Fibroblast of skin of right quadriceps (primary cell): ENCODE measurements around the gene ITFG1.
"Not testable (repeated sequence)": the region's sequence is repeated elsewhere in the genome, so short reads cannot be mapped to it uniquely, and the experiment has no call there.

Experiments
- DNase-seq: peaks from one replicate; pipeline ENCODE4 v3.0.0-alpha.2; 2013

Gene ITFG1

DNA sequence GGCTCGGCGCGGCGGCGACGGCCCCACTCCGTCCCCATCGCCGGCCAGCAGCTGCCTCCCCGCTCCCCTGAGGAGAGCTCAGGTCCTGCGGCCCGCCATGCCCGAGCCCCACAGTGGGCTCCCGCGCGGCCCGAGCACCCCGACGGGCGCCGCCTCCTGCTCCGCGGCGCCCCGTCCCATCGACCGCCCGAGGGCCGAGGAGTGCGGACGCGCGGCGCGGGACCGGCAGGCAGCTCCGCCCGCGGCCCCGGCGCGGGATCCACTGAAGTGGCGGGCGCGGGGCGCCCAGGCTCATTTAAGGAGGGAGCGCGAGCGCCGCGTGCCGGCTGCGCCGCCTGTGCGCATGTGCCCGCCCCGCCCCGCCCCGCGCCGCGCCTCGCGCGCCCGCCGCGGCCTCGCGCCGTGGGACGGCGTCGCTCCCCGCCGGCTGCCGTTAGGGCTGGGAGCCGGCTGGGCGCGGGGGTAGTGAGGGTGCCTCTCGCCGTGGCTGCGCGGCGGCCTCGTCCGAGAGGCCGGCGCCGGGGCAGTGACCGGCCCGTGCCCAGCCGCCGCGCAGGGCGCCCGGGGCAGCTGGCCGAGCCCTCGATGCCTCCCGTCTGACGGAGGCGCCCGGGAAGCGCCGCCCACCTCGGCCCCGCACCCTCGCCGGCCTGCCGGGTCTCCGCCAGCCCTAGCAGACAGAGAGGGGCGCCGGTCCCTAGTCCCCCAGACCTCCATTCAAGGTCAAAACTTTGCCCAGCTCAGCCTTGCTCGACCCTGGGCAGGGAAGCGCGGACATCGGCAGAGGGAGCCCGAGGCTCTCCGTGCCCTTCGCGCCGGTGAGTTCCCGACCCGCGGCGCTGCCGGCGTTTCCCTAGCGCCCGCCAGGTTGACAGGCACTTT, 316.9 kb downstream of the ITFG1 start, which contains the start of gene NETO2:
Gene NETO2 (minus strand): TSS at position 269 of the 882 bp plus-strand sequence. CDS start 333 bp downstream, outside the sequence.
- peak; percentile 44 for DNase-seq

DNA sequence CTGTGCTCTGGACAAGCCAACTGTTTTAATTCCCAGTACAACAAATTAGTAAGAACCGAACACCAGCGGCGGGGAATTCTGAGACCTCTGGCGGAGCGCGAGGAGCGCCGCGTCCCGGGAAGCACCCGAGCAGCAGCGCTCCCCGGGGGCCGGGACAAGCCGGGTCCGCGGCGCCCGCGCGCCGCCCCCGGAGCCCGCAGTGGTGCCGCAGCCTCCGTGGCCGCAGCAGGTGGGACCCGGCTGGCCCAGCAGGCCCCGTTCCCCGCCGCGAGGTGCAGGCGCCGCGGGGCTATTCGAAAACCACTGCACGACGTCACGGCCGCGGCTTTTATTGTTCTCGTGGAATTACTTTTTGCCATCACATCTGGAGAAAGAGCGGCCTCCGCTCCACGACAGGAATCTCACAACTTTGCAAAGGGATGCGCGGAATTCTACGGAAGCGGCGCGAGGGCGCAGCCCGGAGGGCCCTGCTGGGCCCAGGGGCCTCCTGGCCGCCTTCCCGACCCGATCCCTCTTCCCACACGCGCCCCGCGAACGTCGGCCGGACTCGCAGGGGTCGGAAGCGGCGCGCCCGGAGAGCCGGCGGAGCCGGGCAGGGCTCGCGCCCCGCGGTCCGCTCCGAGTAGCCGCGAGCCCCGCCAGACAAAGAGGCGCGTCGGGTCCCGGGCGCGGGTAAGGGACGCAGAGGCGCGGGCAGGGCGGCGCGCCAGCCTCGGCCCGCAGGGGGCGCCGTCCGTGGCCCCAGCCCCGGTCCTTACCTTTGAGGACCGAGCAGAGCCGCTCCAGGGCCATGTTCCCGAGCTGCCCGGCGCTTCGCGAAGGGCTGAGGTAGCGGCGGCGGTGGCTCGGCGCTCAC, 317.8 kb downstream of the ITFG1 start:
- DNase-seq = peak; percentile 75

DNA sequence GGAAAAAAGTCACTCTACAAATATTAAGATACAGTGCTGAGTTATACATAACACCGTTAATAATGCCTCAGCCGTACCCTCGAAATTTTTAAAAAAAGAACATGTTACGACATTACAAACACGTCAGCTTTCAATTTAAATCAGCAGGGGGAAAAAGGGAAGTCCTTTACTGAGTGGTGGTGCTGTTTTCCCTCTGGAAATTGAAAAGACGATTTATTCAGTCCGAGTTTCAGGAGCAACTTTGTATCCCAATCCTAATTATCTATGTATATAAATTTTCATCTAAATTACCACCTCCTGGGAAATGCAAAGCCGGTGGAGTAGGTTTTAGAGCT, 318.4 kb downstream of the ITFG1 start:
- peak; percentile 37 for DNase-seq

DNA sequence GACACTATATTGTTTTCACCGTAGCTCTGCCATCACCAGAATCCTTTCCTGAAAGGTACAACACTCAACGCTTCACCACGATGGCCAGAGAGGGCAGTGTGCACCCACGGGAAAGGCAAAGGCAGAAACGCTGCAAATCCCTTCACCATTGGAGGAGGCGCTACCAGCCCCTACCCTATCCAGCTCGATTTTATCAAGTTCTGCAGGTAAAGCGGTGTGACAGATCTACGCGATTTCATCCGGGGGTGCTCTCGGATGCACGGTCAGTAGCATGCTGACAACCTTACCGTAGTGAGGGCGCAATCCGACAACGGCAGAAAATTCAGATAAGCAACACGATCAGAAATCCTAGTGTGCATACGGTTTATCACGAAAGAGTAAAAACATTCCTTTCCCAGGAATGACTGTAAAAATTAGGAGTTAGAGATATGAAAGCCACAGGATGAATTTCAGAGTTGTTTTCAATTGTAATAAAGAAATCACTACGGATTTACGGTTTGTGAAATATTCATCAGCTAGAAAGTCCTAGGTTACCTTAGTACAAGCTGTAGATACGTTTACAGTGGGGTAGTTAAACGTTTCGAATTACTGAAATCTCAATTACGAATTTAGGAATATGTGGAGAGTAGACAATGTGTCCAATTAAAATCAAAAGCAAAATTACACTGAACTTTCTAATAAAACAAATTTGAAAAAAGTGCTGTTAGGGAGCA, 318.9 kb downstream of the ITFG1 start:
- peak; percentile 78 for DNase-seq

DNA sequence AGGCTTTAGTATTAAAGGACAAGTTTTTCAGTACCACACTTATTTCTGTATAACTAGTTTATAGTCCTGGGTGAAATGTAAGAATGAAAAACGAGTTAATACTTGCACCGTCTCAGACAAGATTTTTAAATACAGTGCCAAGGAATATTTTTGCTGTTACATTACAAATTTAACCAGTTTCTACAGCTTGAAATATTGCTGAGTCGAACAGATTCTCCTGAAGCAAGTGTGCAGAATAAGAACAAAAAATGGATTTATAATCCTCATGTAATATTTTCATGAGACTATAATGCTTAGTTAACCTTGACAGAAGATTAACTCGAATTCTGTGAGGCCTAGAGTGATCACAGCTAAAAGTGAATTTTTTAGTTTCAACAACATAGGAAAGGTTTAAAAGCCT, 320.2 kb downstream of the ITFG1 start:
- DNase-seq = no peak

DNA sequence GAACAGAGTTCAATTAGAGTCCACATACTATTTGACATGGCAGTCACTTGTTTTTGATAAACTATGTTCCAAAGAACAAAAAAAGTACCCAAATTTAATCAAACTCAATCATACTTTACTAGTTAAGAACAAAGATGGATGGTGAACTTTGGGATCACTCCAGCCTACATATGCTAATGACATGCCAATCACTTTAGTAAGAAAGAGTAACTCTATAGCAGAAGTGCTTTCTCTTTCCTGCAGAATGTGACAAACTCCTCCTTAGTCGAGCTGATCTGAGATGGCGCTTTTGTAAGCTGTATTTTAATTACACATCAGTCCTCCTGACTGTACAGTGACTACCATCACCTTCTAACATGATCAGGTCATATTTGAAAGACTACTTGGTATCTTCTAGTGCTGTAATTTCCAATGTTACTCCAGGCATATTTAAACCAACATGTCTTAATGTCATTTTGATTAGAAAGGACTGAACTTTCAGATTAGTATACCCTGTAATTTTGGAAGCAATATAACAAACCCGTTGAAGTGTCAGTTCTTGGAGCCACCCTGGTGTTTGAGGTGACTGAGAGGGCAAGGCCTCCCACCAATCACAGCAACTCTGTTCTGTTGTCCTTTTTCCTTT, 321.2 kb downstream of the ITFG1 start:
- DNase-seq = no peak

DNA sequence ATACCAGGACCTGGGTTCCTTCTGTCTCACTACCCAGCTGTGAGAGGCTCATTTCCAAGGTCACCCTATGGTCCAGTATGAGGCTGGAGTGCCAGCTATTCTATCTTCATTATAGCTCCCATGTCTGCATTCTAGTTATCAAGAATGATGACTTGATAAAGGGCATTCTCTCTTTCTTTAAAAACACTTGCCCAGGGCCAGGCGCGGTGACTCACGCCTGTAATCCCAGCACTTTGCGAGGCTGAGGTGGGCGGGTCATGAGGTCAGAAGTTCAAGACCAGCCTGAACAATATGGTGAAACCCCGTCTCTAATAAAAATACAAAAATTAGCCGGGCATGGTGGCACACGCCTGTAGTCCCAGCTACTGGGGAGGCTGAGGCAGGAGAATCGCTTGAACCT, 322.9 kb downstream of the ITFG1 start:
- DNase-seq = not testable (repeated sequence)

DNA sequence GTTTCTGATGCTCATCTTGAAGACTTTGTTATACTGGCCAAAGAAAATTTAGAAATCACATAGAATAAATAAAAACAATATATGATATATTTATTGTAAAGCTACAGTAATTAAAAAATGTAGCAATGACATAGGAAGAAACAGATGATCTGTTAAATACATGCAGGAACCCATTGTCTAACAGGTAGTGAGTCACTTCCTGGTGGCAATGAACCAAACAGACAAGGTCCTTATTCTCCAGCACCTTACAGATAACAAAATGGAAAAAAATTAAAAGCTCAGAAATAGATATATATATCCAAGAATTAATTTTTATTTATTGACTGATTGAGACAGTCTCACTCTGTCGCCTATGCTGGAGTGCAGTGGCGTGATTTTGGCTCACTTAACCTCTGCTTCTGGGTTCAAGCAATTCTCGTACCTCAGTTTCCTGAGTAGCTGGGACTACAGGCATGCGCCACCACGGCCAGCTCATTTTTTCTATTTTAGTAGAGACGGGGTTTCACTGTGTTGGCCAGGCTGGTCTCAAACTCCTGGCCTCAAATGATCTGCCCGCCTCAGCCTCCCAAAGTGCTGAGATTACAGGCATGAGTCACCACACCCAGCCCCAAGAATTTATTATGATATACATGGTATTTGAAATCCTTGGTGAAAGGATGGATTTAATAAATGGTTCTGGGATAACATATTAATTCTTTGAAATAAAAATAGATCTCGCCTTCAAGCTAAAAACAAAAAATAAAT, 324.6 kb downstream of the ITFG1 start:
- peak; percentile 19 for DNase-seq

DNA sequence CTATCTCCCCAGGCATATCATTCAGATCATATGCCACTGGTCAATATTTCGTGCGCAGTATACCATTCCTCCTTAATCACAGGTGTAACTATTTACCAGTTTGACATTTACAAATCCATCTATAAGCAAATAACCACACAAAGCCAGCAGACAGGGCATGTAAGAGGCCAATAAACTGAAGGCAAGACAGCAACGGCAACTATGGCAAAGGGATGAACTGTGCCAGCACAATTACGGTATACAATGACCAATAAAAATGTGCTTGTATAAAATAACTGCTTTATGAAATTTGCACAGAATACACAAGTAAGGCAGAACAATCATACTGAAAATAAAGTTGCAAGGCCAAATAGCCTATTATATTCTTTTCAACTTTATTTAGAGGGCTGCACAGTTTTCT, 326.3 kb downstream of the ITFG1 start:
- DNase-seq = no peak

DNA sequence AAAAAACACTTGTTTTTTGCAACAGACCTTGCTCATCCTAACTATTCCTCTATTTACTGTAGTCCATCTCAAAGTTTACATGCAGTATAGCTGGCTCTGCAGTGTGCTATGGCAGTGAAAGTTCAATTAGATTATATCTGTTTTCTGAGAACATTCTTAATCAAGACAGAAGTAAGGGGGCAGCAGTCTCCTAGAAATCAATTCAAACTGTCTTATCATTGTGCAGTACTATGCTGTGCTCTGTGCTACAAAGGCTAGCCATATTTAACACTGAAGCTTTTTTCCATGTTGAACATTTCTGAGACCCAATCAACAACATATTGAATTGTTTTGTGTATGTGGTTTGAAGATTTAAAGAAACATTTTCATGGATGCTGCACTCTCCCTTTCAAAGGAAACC, 328.6 kb downstream of the ITFG1 start:
- DNase-seq = peak; percentile 11

DNA sequence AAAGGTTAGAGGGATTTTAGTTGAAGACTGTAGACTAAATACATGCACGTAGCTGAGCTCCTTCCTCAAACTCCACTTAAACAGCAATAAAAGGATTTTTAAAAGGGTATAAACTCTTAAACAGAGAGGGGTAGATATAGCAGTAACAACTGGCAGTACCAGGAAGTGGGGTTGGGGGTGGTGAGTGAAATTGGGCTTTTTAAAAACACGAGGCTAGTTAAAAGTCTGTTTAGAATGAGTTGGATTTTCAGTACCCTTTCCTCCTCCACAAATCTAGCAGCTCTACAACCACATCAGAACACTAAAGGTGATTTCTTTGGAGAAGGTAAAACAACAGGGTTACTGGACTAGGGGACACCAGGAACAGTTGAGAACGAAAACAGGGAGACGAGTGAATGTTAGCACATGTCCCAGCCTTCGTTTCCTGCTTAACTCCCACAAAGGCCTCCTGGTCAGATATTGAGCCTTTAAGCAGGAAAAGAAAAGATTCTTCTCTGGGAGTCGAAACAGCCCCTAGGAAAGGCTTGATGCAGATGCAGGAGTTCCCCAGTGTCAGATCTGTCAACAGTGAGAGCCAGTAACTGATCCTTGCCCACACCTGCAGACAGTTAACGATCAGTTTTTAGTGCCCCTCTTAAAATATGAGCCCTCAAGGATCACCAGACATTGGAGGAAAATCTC, 331.0 kb downstream of the ITFG1 start:
- DNase-seq = no peak

DNA sequence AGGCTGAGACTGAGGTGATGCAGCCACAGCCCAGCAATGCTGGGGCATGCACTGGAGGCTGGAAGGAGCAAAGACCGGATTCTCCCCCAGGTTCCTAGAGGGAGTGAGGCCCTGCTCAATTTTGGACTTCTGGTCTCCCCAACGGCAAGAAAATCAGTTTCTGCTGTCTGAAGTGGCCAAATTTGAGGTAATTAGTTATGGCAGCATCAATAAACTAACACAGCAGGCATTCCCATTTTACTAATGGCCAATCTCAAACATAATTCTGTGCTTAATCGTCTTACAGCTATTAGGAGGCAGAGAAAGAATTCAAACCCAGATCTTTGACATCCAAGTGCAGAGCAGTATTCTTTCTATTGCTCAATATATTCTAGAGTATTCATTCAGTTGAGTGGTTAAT, 333.3 kb downstream of the ITFG1 start:
- DNase-seq = no peak

DNA sequence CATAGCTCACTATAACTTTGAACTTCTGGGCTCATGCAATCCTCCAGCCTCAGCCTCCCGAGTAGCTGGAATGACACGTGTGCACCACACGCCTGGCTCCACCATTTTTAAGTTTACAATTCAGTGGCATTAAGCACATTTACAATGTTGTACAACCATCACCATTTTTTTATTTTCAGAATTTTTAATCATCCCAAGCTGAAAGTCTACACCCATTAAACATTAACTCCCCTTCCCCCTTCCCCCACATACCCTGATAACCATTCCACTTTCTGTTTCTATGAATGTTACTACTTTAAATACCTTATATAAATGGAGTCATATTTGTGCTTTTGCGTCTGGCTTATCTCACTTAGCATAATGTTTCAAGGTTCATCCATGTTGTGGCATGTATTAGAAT, 335.1 kb downstream of the ITFG1 start:
- no peak for DNase-seq

DNA sequence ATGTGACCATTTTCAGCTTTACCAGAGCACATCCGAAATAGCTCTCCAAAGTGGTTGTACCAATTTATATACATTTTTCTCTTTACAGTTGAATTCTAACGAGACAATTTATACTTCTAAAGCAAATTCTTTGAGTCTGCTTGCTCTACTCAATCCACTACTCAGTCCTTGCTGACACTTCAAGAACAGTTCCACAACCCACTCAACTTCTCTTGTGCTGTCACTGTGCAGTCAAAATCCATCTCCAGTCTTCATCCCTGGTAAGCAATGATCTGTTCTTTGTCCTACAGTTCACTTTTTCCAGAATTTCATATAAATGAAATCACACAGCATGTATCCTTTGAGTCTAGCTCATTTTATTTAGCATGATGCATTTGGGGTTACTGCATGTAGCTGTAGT, 347.7 kb downstream of the ITFG1 start:
- DNase-seq = no peak

DNA sequence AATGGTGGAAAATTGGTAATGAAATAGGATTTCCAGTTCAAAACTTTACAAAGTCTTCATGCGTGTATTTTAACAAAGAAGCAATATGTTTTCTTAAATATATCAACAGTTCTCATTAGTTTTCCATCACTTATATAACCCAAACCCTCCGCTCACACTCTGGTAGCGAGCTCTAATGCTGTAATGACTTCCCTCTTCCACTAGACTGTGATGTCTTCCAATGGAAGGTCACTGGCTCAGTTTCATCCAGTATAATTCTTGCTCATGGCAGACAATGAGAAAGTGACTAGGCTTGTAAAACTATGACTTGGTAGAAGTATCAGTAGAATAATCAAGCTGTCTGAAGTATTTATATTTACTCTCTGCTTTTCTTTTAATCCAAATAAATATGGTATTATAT, 349.9 kb downstream of the ITFG1 start:
- DNase-seq = no peak

DNA sequence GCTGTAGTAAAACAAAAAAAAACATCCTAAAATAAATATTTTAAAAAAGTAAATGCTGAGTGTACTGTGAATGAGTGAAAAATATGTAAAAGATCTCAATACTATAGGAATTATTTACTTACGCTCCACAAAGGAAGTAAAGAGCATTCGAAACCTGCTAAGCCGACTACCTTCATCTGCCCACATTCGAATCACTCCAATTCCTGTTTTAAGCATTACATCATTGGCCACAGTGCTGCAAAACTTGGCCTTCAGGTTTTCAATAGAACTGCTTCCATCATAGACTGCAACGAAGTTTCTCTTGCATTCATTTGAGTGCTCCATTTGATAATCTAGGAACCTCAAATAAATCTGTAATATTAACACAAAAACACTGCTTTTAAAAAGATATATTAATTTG, 351.5 kb downstream of the ITFG1 start:
- no peak for DNase-seq
